HG03159 (cell line): ENCODE measurements around the gene PCNX1.

Experiments used
- ATAC-seq: cut with Tn5 transposase; IDR thresholded peaks from one replicate; pipeline ENCODE4 v1.9.1; 2021; ENCODE audit warnings: mild to moderate bottlenecking, moderate library complexity; ENCODE audit not compliant: unreplicated experiment

Gene PCNX1

DNA sequence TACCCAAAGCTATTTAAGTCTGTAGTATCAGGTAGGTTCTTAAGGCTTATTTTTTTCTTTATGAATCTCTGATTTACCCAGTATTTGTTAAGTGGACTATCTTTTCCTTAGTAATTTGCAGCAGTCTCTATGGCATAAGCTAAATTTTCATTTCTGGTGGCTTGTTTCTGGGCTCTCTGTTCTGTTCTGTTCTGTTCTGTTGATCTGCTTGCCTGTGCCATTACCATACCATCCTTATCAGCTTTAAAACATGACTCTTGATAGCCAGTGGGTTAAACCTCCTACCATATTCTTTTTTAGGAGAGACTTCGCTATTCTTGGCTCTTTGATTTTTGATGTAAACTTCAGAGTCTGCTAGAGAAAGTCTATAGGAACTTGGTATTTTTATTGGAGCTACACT lies 46.8 kb downstream of the PCNX1 start:
- ATAC-seq, result no peak

DNA sequence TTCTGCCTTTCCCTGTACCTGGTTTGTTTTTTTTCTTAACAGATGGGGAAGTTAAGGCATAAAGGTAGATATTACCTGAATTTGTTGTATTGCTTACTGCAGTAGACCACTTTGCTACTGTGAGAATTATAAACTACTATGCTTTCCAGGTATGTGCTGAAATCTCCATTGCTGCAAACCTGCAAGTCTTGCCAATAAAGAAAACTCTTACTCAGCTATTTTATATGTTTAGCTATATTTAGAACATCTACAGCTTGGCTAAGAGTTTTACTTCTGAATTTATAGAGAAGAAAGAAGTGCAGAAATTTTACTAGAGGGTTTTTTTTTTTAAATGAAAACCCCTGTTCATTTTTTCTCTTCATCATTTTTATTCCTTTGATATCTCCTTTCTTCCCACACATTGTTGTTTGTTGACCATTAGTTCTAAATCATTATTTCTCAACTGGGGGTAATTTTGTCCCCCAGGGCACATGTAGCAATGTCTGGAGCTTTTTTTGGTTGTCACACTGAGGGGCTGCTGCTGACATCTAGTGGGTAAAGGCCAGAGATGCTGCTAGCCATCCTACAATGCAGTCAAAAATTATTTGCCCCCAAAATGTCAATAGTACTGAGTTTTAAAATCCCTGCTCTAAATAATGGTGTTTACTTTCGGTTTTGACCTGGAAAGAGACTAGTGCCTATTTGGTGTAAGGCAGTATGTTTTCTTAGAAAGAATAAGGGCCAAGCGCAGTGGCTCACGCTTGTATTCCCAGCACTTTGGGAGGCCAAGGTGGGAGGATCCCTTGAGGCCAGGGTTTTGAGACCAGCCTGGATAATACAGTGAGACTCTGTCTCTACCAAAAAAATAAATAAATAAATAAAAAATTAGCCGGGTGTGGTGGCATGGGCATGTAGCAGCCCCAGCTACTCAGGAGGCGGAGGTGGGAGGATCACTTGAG lies 48.6 kb downstream of the PCNX1 start:
- ATAC-seq, result no peak

DNA sequence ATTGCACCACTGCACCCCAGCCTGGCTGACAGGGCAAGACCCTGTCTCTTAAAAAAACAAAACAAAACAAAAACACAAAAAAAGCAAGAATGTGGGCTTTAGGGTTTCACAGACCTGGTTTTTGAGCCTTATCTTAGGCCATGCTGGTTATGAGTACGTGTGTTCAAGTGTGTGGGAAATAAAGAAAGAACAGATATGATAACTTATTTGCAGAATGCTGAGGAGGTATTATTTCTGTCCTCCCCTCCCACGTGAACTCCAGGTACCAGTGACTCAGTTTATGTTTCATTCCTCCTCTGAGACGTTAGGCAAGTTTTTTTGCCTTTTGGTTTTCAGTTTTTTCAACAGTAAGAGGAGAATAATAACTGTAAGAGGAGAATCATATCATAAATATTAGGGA lies 49.3 kb downstream of the PCNX1 start:
- no peak for ATAC-seq

DNA sequence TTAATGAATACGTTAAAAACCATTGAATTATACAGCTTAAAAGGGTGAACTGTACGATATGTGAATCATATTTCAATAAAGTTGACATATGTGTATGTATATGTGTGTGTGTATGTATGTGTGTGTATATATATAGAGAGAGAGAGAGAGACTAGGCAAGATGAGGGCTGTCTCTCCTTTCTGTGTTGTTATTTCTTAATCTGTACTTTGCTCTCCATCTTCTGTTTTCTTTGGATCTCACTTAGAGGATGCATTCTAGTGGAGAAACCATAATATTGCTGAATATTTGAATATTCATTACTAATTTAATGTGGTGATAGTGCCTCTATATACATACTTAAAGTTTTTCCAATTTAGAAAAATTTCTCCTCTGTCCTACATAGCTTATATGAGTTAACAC lies 50.5 kb downstream of the PCNX1 start:
- no peak for ATAC-seq

DNA sequence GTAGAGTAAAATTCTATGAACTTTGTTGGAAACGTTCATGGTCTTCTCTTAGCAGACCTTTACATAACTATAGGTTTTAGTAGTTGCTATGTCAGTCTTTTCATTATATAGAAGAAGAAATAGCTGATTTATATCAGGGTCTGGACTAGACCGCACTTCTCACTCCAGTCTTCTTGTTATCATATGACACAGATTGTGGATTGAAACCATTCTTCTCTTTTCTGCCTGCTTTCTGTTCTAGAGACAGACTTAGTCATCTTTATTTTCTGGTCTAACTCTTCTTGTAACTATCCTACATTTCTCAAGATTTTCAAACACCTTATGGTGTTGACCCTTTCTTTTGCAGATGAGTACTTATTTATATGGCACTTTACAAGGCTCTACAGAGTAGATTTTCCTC lies 55.7 kb downstream of the PCNX1 start:
- no peak for ATAC-seq

DNA sequence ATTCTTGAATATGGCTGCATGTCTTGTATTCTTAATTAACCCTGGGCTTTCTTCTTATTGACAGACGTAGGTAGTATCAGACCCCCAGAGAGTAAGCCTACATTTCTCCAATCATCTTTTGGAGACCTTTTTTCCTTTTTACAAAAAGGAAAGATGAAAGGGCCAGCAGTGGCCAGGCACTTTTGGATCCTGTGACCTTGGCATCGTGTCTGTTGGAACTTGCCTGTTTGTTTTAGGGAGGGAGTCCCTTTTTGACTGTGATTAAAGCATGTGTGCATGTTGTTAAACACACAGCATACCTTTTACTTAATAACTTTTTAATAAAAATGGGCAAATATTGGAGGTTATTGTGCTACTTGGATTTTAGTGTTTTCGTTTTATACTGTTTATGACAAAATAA lies 57.2 kb downstream of the PCNX1 start:
- ATAC-seq, result no peak

DNA sequence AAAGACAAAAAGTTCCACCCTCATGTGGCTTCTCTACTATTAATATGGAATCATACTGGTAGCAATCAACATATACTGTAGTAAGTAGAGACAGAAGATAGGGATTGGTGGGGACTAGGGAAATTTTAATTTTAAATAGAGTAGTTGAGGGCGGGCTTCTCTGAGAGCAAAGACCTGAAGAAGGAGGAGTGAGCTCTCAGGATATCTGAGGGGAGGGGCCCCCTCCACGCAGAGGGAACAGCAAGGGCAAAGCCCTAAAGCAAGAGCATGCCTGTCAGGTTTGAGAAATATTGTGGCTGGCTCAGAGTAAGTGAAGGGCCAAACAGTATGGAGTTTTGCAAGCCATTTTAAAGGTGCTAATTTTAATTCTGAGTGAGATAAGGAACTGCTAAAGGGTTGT lies 64.3 kb downstream of the PCNX1 start:
- ATAC-seq, result no peak

DNA sequence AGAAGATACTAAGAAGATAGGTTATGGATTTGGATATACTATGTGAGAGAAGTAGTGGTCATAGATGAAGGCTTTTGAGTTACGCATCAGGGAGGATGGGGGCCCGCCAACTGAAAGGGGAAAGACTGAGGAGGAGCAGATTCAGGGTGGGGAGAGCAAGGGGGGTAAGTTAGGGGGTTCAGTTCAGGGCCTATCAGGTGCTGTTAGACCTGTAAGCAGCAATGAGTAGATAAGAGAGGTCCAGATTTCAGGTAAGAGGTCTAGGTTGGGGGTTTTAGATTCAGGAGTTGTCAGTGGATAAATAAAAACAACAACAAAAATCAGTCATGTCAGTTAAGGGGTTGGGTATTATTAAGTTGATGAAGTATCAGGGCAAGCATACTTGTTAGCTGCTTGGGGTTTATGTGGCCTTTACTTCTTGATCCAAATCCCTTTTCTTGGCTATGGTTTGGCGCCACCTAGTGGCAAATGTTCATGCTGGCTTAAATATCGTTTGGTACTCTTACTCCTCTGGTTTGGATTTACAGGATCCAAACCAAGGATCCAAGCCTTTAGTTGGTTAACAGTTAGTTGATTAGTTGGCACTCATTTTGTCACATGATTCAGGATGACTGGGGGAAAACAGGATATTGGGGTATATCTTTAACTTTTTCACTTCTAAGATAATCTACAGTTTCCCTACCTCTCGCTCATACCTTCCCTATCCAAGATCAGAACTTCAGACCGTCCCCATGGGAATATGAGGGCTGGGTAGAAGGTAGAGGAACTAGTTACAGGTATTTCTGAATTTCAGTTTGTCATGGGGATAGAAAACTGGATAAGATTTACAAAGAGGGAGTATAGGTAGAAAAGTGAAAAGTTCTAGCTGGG lies 65.1 kb downstream of the PCNX1 start:
- no peak for ATAC-seq

DNA sequence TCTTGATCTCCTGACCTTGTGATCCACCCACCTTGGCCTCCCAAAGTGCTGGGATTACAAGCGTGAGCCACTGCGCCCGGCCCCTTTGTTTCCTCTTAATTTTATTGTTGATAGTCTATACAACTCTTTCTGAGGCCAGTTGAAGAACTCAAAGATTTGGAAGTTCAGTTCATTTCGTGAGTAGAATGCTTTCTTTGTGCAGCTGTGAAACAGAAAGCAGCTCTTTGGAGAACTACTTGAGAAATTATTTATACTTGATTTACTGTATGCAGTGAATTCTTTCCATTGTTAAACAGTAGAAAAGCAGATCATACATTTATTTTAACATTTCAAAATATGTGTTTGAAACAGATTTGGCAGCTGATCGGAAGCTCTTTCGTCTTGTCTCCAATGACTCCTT lies 69.3 kb downstream of the PCNX1 start:
- ATAC-seq, result no peak

DNA sequence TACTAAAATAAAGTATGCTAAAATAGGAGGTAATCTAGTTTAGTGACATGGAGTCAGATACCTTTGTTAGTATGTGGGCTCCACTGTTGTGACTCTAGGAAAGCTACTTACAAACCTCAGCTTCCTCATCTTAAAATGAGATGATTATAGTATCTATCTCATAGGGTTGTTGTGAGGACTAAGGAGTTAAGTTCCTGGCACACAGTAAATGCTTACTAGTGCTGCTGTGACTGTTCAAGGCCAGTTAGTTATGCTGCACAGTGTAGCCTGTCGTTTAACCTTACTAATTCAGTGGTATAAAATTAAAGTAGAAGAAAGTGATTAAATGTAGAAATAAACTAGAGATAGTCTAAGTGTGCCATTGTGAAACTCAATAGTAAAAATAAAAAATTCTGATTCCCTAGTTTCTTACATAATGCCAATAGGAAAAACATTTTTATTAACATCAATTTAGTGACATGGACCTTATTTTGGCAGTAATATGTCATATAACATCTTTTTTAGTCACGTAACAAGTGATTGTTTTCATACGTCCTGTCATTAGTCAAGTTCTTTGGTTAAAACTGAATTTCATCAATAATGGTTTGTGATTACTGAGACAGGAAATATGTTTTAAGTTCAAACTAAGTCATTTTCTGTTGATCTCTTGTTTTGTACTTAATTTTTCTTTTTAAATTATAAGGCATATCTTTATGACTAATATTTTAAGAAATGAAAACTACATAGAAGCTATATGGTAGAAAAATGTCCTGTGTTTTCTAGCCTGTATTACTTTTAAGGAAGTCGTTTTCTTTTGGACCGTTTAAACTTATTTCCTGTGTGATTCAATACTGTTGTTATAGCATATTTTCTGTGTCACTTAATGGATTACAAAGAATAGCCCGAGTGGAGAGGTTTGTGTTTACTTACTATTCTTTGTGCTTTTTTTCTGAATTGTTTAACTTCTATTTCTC lies 74.0 kb downstream of the PCNX1 start:
- no peak for ATAC-seq

DNA sequence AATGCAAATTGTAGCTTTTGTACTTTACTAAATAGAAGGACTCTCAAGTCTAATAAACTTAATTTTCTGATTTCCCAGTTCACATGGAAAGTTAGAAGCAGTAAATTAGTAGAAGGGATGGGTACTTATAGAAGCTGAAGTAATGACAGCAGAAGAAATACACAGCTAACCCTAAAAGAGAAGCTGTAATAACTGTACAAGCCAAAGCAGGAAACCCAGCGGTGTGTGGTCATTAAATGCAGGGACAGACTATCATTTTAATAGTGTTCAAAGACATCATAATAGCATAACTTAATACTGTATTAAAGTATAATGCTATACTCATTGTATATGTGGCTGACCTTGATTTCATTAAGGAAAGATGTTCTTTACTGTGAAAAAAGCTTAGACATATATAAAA lies 74.9 kb downstream of the PCNX1 start:
- no peak for ATAC-seq

DNA sequence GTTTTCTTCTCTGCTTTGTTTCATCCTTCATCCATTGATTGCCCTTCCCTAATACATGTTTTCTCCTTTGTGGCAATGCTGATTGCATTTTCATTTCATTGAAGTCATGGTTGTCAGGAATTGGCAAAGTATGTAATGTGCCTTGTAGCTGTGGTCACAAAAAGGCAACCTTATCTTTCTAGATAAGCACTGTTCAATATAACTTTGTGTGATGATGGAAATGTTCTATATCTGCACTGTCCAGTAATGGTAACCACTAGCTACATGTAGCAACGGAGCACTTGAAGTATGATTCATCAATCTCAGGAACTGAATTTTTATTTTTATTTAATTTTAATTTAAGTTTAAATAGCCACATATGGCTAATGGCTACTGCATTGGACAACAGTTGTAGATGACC lies 79.8 kb downstream of the PCNX1 start:
- ATAC-seq, result no peak

DNA sequence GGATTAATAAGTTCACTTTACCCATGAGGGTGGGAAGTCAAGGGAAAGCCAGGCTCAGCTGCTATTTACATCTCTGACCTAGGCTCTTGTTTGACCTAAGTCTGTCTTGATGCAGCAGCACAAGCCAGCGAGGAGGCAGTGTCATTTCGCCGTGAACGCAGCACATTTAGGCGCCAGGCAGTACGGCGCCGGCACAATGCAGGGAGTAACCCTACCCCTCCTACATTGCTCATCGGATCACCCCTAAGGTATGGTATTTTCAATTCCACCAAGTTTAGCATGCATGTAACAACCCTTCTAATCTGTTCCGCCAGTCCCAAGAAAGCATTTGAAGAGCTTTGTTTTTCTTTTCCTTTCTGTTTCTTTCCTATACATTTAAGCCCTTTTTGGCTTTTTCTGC lies 81.2 kb downstream of the PCNX1 start:
- ATAC-seq, result no peak

DNA sequence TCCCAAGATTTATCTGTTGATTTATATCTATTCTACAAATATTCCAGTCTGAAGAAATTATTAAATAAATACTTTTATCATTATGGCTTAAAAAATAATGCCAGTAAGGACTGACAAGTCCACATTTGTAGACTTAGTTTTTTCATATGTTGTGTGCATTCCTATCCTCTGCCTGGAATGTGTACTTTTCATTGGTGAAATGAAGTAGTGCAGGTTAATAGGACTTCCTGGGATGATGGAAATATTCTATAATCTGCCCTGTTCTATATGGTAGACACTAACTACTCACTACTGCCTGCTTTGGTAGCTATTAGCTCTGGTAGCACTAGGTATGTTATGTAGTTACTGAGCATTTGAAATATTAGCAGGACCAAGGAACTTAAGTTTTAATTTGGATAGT lies 86.7 kb downstream of the PCNX1 start:
- no peak for ATAC-seq

DNA sequence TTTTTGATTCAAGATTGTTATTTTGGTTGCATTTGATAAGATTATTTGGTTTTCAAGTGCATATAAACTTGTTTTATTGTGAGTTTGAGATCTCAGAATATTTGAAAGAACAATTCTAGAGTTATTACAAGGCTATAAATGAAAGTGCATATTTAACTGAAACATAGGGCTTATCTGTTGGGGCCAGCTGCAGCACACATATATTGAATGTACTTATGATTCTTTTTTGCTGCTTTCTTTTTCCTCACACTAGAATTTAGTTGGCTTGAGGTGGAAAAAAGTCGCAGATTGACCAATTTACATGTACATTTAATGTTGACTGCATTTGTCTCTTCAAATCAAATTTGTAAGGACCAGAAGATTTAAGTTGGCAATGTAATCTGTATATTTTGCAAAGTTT lies 88.0 kb downstream of the PCNX1 start:
- ATAC-seq, result no peak

DNA sequence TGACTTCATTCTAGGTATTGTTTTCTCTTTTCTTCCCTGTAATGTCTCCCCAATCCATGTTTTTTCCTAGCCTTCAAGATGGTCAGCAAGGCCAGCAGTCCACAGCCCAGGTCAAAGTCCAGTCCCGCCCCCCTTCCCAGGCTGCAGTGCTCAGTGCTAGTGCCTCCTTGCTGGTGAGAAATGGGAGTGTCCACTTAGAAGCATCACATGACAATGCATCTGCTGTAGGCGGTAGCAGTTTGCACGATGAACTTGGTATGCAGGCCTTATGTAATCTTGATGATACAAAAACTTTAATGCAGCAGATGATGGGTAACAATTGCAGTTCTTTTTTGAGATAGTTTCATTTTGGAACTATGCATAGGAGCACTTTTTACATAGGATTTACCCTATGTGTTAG lies 88.4 kb downstream of the PCNX1 start:
- ATAC-seq, result no peak

DNA sequence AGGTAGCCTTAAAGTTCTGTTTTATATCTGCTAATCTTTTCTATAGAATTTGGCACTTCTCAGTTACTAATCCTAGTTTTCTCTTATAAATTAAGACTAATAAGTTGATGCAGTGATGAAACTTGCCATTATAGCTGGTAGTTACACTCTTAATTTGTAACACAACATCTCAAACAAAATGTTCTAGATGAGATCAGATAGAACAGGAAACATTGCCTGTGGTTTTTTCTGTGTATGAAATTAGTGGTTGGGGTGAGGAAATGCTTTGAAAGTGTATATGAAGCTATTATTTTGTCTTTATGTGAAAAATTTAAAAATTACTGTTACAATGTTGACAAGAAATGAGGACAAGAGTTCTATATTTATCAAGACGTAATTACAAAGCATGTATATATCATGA lies 91.9 kb downstream of the PCNX1 start:
- ATAC-seq, result no peak

DNA sequence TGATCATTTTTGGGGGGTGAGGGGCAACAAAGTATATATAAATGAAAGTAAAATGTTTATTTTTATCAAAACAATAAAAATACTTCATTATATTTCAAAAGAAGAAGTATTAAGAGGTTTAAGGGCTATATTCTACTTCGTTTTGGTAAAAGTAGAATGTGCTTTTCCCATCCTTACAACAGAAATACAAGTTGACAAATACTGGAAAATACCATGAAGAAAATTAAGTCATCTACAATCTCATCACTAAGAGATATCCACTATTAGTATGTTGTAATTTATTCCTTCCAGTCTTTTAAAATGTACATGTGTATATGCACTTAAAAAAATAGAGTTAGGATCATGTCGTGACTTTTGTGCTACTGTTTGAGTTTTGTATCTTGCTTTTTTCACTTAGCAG lies 92.8 kb downstream of the PCNX1 start:
- ATAC-seq, result no peak

DNA sequence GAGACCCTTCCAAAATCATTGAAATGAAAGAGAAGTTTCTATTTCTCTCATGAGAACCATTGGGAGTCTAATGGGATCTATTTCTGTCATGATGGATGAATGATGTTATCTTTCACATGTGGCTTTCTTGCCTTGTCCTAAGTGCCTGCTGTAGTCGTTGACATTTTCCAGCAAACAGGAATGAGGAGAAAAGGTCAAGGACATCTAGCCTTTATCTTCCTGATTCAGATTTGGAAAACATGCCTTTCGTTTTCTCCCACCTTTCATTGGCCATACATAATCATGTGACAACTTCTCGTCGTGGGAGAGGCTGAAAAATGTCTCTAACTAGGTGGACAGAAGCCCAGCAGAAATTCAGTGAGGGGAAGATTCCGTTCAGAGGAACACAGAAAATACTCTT lies 94.5 kb downstream of the PCNX1 start:
- ATAC-seq, result no peak

DNA sequence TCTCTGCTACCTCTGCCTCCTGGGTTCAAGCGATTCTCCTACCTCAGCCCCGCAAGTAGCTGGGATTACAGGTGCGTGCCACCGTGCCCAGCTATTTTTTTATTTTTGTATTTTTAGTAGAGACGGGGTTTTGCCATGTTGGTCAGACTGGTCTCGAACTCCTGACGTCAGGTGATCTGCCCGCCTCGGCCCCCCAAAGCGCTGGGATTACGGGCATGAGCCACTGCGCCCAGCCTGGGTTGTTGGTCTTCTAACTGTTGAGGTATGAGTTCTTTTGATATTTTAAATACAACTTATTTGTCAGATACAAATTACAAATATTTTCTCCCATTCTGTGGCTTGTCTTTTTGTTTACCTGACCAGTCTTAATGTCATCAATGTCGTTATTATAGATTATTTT lies 95.9 kb downstream of the PCNX1 start:
- no peak for ATAC-seq

DNA sequence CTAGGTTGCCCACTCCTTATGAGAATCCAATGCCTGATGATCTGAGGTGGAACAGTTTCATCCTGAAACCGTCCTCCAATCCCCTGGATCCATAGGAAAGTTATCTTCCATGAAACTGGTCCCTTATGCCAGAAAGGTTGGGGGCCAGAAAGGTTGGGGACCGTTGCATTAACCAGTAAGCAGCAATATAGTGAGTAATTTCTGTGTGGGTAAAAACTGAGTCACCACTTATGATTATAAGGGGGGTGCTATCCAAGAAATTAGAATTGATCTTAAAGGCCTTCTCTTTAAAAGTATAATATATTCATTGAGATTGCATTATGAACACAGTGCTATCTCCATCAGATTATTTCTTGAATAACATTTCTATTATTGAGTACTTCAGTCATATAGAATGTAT lies 97.2 kb downstream of the PCNX1 start:
- ATAC-seq, result no peak
